MG63 (cell line): ENCODE measurements around the gene LUZP1. TPM values are rescaled to one million over a fixed set of nuclear protein-coding genes. Genes with fewer than 3 reads are reported as not detected.

Experiments used
- DNase-seq: peaks from one replicate; pipeline ENCODE4 v3.0.0-alpha.2; 2020
- H3K27me3 ChIP-seq: fragments of 250-450 bp; sonication (Bioruptor Pico); 2 replicates; pipeline ENCODE4 v1.5.1; 2020; ENCODE audit warnings: mild to moderate bottlenecking, moderate library complexity
- H3K36me3 ChIP-seq: fragments of 250-450 bp; sonication (Bioruptor Pico); 2 replicates; pipeline ENCODE4 v1.5.1; 2020; ENCODE audit warnings: mild to moderate bottlenecking, moderate library complexity
- H3K4me3 ChIP-seq: fragments of 250-450 bp; sonication (Bioruptor Pico); 2 replicates; pipeline ENCODE4 v1.5.1; 2020; ENCODE audit warnings: mild to moderate bottlenecking, moderate library complexity
- H3K9me3 ChIP-seq: fragments of 250-450 bp; sonication (Bioruptor Pico); 2 replicates; pipeline ENCODE4 v1.5.1; 2020; ENCODE audit warnings: mild to moderate bottlenecking, moderate library complexity
- total RNA-seq: library from RNA; depleted of rRNA; stranded (reverse); fragments of >200 nt; shearing (Covaris generic); gene quantifications from 2 replicates; pipeline ENCODE4 v1.2.3, GENCODE V29; 2014; ENCODE audit warnings: low replicate concordance

Gene LUZP1
- total RNA-seq, 1 experiment from 2014 or later = 18.2 TPM

DNA sequence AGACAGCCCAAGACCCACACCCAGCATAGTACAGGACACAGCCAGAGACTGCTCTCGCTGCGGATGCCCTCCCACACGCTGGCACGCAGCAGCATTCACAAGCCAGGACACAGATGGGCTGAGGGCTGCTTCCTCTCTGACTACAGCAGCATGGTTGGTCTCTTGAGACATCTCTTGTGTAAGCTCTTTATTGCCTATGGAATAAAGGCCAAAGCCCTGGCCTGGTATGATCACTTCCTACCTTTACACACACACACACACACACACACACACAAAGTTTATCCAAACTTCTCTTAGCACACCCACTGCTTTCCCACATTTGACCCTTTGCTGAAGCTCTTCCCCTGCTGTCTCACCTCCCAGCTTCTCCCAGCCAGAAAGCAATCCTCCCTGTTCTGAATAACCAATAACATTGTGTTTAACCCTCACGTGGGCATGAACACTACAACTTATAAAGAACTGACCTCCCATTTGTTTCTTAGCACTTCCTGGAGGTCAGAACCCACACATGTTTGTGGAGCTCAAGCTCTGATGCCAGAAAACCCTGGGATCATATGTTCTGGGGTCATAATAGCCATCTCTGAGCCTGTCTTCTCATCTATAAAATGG lies 1.2 kb upstream of the LUZP1 start:
- peak; percentile 85 for DNase-seq
- no peaks in the 10 kb centered on the region for H3K27me3 ChIP-seq
- H3K9me3 ChIP-seq = no peaks in the 10 kb centered on the region
- no peaks in the 10 kb centered on the region for H3K36me3 ChIP-seq
- no peak overlapping the region for H3K4me3 ChIP-seq

DNA sequence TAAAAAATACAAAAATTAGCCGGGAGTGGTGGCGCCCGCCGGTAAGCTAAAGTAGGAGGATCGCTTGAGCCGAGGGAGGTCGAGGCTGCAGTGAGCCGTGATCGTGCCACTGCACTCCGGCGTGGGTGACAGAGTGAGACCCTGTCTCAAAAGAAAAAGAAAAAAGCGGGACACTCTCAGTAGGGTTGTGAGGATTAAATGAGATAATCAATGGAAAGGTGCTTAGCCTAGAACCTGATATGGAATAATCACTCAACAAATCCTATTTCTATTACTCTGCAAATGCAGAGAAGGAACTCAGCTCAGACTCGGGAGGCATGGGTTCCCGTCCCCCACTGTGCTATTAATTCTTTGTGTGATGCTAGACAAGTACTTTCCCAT lies 529 bp upstream of the LUZP1 start:
- Histone ChIP-seq H3K9me3 (no peaks in the 10 kb centered on the region), H3K27me3 (no peaks in the 10 kb centered on the region), H3K4me3 (no peak overlapping the region; the same call in 1 of the 2 replicates), H3K36me3 (no peaks in the 10 kb centered on the region)
- no peak for DNase-seq

DNA sequence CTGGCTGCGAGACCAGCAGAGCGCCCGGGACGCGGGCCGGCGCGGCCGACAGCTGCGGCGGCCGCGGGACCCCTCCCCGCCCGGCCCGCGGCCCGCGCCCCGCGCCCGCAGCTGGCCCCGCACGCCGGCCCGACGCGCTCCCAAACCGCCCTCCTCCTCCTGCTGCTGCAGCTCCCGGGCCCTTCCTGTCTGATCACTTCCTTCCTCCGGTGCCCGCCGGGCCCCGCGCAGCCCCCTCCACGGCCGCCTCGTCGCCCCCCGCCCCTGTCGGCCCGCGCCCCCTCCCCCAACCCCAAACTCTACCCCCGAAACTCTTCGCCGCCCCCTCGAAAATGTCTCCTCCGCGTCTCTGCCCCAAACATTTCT lies 594 bp downstream of the LUZP1 start:
- H3K36me3 ChIP-seq = no peaks in the 10 kb centered on the region
- DNase-seq = peak; percentile 54
- H3K27me3 ChIP-seq = no peaks in the 10 kb centered on the region
- H3K9me3 ChIP-seq = no peaks in the 10 kb centered on the region
- H3K4me3 ChIP-seq = peak overlapping the region; percentile 74

DNA sequence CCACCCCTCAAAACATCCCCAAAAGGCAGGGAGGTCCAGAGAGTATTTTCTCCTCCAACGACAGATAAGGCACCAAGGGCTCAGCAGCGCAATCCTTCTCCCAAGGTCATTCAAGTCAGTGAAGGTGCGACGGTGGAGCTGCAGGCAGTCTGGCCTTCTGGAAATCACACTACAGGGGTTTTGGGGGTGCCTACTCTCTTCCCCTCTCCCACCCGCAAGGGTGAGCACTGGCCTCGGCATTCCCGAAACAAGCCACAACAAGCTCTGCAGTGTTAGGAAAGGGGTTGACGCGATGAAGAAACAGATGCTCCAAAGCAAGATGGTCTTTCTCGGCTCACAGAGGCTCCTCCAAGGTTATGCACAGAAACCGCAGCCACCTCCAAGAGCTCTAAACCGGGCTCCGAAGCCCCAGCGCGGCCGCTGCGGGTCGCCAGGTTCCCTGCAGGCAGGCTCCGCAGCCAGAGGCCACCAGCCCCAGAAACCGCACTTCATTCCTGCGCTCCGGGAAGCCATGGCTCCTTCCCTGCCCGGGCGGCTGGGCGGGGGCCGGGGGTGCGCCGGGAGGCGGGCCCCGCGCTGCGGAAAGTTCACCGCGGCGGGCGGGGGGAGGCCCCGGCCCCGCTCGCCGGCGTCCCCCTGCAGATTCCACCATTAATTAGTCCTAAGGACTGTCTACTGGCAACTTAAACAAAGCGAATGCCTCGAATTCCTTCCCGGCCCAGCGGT lies 1.1 kb downstream of the LUZP1 start:
- DNase-seq = peak; percentile 66
- Histone ChIP-seq H3K9me3 (no peaks in the 10 kb centered on the region), H3K27me3 (no peaks in the 10 kb centered on the region), H3K36me3 (no peaks in the 10 kb centered on the region), H3K4me3 (peak overlapping the region; percentile 74)

DNA sequence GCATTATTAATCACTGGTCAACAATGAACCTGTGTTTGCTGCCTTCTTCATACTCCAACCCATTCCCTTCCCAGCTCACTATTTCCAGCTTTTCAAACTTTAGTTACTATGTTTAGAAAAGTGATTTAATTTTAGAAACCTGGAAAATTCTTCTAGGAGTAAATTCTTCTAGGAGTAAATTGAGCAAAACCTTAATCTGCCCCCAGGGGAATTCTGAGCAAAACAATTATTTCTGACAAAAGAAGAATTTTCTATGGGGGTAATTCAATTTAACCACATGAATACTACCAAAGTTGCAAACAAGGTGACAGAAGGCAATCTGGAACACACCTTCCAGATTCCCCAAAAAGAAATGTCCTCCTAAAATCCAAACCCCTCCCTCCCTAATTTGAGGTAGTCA lies 1.8 kb downstream of the LUZP1 start:
- no peaks in the 10 kb centered on the region for H3K27me3 ChIP-seq
- H3K36me3 ChIP-seq = no peaks in the 10 kb centered on the region
- peak overlapping the region; percentile 74 for H3K4me3 ChIP-seq
- no peak for DNase-seq
- H3K9me3 ChIP-seq = no peaks in the 10 kb centered on the region

DNA sequence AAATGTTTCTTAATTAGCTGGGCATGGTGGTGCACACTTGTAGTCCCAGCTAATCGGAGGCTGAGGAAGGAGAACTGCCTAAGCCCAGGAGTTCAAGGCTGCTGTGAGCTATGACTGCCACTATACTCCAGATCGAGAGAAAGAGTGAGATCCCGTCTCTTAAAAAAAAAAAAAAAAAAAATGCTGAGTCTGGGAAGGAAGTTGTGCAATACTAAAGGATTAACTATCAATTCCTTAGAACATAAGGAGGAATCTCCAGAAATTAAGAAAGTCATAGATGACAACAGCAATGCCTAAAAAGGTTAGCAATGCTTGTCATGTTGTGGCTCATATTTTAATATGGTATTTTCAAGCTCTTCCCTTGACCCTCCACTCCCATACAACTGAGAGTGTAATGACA lies 5.3 kb downstream of the LUZP1 start:
- no peak for DNase-seq
- no peaks in the 10 kb centered on the region for H3K9me3 ChIP-seq
- no peak overlapping the region for H3K4me3 ChIP-seq

DNA sequence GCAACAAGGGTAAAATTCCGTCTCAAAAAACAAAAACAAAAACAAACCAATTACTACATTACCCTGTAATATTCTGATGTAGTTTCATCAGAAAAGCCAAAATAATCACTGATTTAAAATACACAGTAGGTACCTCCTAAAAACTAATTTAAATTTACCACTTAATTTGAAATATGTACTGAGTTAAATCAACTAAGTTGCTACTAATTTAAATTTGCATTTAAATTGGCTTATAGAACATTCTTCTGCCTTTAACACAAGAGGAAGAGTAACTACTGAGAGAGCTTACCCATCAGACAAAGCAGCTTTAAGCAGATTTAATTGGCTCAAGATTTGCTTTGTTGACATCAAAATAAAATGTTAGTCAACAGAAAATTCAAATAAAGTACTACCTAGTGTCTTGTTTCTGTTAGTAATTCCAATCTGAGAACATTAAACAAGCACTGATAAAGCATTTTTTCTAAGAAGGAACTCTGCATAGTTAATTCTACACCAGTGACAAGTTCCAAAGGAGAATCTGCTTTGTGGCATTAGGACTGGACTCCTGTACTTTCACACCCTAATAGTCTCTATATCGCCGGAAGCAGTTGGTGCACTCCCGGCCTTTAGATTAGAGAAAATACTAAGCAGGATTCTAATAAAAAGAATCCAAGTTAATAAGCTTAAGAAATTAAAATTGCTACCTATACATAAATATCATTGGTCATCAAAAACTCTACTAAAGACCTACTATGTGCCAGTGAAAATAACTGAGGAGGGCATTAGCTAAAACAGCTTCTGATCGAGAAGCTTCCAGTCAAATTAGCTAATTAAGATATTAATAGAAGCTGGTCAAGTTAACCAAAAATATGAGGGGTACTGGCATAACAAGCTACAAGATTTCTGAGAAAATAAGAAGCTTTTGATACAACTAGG lies 8.4 kb downstream of the LUZP1 start:
- DNase-seq = no peak

More for the DNA sequence above, 5.3 kb downstream of the LUZP1 start:
- no peaks in the 10 kb centered on the region for H3K27me3 ChIP-seq
- H3K36me3 ChIP-seq = no peaks in the 10 kb centered on the region

DNA sequence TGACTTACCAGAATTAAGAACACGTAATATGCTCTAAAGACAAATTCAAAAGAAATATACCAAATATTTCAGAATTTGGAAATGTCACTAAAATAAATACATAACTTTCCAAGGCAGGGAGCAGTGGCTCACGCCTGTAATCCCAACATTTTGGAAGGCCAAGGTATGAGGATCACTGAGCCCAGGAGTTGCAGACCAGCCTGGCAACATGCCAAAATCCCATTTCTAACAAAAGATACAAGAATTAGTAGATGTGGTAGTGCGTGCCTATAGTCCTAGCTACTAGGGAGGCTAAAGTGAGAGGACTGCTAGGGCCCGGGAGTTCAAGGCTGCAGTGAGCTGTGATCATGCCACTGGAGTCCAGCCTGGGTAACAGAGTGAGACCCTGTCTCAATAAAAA lies 11.7 kb downstream of the LUZP1 start:
- Histone ChIP-seq H3K27me3 (no peaks in the 10 kb centered on the region), H3K36me3 (no peaks in the 10 kb centered on the region), H3K9me3 (no peaks in the 10 kb centered on the region), H3K4me3 (no peak overlapping the region)
- no peak for DNase-seq

More for the DNA sequence above, 8.4 kb downstream of the LUZP1 start:
- Histone ChIP-seq H3K9me3 (no peaks in the 10 kb centered on the region), H3K36me3 (no peaks in the 10 kb centered on the region), H3K27me3 (no peaks in the 10 kb centered on the region), H3K4me3 (no peak overlapping the region)

DNA sequence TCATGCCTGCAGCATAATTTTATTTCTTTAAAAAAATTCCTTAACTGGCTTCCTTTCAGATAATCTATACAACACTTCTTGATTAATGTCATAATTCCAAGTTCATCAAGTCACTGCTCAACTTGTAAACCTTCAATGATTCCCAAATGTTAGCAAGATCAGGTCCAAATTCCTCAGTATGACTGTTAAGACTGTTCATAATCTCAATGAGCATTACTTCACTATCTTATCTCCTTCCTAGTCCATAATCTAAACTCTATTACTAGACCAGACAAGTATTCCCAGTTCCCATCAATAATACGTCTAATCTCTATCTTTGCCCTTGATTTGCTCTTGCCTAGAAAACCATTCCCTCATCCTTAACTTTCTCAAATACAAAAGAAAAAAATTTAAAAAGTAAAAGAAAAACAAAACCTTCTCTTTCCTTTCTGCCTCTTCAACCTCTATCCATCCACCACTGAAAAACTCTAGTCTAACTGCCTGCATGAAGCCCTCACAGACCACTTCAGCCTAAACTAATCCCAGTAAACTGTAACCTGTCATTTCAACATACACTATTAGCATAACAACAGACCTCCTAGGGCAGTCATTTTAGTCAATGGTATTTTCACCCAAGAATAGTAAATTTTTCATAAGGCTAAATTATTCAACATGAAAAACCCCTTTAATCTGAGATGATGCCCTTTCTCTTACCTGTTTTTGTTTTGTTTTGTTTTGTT lies 15.5 kb downstream of the LUZP1 start:
- DNase-seq = no peak
- Histone ChIP-seq H3K36me3 (no peaks in the 10 kb centered on the region), H3K4me3 (no peak overlapping the region), H3K27me3 (no peaks in the 10 kb centered on the region), H3K9me3 (no peaks in the 10 kb centered on the region)

DNA sequence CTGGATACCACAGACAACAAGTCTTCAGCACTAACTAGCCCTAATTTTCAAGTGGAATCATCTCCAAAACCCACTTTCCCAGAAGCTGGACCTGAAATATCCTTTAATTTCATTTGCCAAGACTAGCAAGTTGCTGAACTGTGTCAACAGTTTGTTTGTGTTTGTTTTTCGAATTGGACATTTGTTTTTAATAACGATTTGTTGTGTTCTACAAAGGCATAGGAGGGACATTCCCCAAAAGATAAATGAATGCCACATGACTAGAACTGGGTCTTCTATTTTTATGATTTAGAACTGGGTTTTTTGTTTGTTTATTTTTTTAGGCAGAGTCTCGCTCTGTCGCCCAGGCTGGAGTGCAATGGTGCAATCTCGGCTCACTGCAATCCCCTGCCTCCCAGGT lies 17.9 kb downstream of the LUZP1 start:
- Histone ChIP-seq H3K36me3 (no peaks in the 10 kb centered on the region; the same call in 1 of the 2 replicates), H3K9me3 (no peaks in the 10 kb centered on the region), H3K4me3 (no peak overlapping the region), H3K27me3 (no peaks in the 10 kb centered on the region)
- no peak for DNase-seq

DNA sequence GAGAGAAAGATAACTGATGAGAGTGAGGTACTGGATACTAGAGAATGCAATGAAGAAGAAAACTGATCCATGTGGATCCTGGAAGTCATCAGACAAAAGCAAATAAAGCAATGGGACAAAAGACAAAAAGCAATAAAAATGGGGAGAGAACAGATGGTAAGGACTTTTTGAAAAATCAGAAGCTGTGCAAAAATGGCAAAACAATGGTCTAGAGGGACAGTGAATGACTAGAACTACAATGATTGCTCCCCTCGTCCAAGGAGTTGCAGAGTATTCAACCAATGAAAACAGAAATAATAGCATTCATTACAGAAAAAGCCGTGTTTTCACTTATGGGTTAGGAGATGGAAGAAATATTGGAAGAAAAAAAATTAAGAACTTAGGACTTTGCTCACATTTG lies 18.5 kb downstream of the LUZP1 start:
- H3K9me3 ChIP-seq = no peaks in the 10 kb centered on the region
- H3K4me3 ChIP-seq = no peak overlapping the region
- H3K36me3 ChIP-seq = no peaks in the 10 kb centered on the region; the same call in 1 of the 2 replicates
- H3K27me3 ChIP-seq = no peaks in the 10 kb centered on the region
- DNase-seq = no peak

DNA sequence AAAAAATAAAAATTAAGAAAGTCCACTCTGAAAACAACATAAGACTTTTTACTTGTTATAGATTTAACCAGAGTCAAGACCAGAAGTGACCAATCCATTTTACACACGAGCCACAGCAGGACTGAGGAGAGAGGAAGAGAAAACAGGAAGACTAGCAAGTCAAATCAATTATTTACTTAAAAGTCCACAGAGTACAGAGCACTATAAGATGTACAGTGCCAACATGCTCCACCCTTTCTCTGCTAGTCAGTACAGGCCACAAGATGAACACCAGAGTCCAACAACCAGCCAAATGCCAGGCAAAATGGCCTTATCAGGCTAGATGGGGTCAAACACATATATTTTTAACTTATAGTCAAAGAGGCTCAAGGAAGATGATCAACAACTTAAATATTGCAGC lies 19.5 kb downstream of the LUZP1 start:
- Histone ChIP-seq H3K9me3 (no peaks in the 10 kb centered on the region), H3K27me3 (no peaks in the 10 kb centered on the region), H3K4me3 (no peak overlapping the region), H3K36me3 (no peaks in the 10 kb centered on the region; the same call in 1 of the 2 replicates)
- no peak for DNase-seq

DNA sequence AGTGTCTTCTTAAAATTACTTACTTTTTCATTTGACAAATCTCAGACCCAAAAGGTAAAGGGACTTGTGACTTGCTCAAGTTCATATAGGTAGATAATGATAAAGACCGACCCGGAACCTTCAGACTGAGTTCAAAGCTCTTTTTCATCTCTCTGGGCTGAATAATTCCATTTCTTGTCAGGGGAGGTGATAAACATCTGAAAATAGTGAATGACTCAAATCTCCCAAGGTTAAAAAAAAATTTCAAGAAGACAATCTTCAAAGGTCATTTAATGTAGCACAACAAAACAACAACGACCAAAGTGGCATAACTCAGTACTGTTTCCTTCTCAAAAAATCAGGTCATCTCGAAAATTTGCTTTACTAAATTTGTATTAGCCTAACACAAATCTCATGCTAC lies 20.6 kb downstream of the LUZP1 start:
- no peak for DNase-seq

DNA sequence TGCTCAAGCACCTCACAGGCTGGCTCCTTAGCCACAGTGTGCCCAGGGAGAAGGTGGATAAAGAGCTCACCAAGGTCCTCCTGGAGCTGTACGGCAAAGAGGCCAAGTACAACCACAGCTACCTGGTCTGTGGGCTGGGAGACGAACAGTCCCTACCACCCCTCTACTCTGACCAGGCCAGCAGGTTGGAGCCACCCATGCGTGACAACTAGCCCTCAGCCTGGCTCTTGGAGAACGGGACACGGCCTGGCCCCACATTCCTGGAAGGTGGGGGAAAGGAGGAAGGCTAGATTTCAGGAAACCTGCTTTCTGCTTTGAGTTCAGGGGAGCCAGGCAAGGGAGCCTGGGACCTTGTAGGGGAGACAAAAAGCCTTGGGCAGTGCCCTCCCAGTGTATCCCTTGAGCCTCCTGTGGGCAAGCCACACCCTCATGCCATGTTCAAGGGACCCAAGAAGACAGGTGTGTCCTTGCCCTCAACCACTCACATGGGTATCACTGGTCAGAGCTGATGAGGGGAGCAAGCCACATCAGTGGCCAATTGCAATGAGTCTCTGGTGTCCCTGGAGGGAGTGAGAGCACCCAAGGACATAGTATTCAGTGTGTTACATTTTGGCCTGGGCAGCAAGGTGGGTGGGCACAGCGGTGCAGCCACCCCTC lies 27.6 kb downstream of the LUZP1 start:
- Histone ChIP-seq H3K36me3 (no peaks in the 10 kb centered on the region; the same call in 1 of the 2 replicates), H3K4me3 (no peak overlapping the region), H3K27me3 (no peaks in the 10 kb centered on the region), H3K9me3 (no peaks in the 10 kb centered on the region)
- DNase-seq = no peak

More for the DNA sequence above, 20.6 kb downstream of the LUZP1 start:
- Histone ChIP-seq H3K9me3 (no peaks in the 10 kb centered on the region), H3K36me3 (no peaks in the 10 kb centered on the region; the same call in 1 of the 2 replicates), H3K27me3 (no peaks in the 10 kb centered on the region), H3K4me3 (no peak overlapping the region)

DNA sequence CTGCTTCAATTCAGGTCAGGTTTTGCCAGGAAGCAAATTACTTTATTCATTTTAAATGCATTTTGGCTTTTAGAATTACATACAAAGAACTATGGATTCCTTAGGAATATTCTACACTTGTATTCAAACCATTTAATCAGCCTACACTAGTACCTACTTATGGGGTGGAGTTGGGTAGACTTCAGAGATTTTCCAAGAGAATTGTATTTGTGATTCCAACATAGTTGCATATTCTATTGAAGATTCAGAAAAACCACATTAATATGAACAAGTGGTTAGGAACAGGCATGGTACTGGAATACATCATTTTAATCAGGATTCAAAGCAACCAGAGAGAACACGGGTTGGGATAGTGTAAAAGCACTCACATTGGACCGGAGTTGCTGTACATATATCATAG lies 33.4 kb downstream of the LUZP1 start:
- H3K27me3 ChIP-seq = no peaks in the 10 kb centered on the region
- H3K4me3 ChIP-seq = no peak overlapping the region
- H3K9me3 ChIP-seq = no peaks in the 10 kb centered on the region
- H3K36me3 ChIP-seq = no peaks in the 10 kb centered on the region; the same call in 1 of the 2 replicates
- DNase-seq = no peak

DNA sequence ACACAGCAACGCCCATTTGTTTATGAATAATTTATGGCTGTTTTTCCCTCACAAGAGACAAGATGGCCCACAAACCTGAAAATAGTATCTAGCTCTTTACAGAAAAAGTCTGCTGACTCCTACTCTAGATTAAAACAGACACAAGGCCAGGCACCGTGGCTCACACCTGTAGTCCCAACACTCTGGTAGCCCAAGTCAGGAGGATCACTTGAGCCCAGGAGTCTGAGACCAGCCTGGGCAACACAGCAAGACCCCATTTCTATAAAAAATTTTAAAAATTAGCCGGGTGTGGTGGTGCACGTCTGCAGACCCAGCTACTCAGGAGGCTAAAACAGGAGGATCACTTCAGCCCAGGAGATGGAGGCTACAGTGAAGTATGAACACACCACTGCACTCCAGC lies 34.6 kb downstream of the LUZP1 start:
- no peak overlapping the region for H3K4me3 ChIP-seq
- H3K27me3 ChIP-seq = no peaks in the 10 kb centered on the region
- no peak for DNase-seq
- H3K9me3 ChIP-seq = no peaks in the 10 kb centered on the region
- H3K36me3 ChIP-seq = no peaks in the 10 kb centered on the region; the same call in 1 of the 2 replicates
